Measurements from ENCODE around the gene C11orf54.
A peak's percentile ranks its signal among the peaks of the same experiment; 100 is the strongest.
"Not testable (repeated sequence)": the region's sequence is repeated elsewhere in the genome, so short reads cannot be mapped to it uniquely, and the experiment has no call there.

Gene C11orf54

GRCh38 chr11:93770160-93770559 is 28.7 kb downstream of the C11orf54 start:
- H3K36me3 ChIP-seq (ENCODE audit: control insufficient read depth, insufficient read depth, low read length): no peaks in the 10 kb centered on the region
- H3K4me1 ChIP-seq (ENCODE audit: control insufficient read depth, insufficient read depth, low read length): no peaks in the 10 kb centered on the region
- H3K9me3 ChIP-seq (ENCODE audit: control insufficient read depth, insufficient read depth, low read length): no peaks in the 10 kb centered on the region
- no peak overlapping the region for H3K9ac ChIP-seq (ENCODE audit: low read depth, low read length)
- H3K4me3 ChIP-seq (ENCODE audit: low read depth, low read length): no peak overlapping the region
- H3K27ac ChIP-seq (ENCODE audit: low read depth, low read length): no peak overlapping the region
- no peaks in the 10 kb centered on the region for H3K27me3 ChIP-seq (ENCODE audit: control insufficient read depth, insufficient read depth, low read length)

- no peaks in the 10 kb centered on the region for H3K27me3 ChIP-seq (ENCODE audit: control insufficient read depth, insufficient read depth, low read length)
- H3K4me1 ChIP-seq (ENCODE audit: control insufficient read depth, insufficient read depth, low read length): no peaks in the 10 kb centered on the region
- no peak overlapping the region for H3K27ac ChIP-seq (ENCODE audit: low read depth, low read length)
- no peak overlapping the region for H3K4me3 ChIP-seq (ENCODE audit: low read depth, low read length)
- no peak overlapping the region for H3K9ac ChIP-seq (ENCODE audit: low read depth, low read length)
- no peaks in the 10 kb centered on the region for H3K9me3 ChIP-seq (ENCODE audit: control insufficient read depth, insufficient read depth, low read length)
- no peaks in the 10 kb centered on the region for H3K36me3 ChIP-seq (ENCODE audit: control insufficient read depth, insufficient read depth, low read length)
Measured at GRCh38 chr11:93772123-93772522, 30.7 kb downstream of the C11orf54 start.

GRCh38 chr11:93773045-93773477 is 31.6 kb downstream of the C11orf54 start:
- H3K27ac ChIP-seq (ENCODE audit: low read depth, low read length): no peak overlapping the region
- H3K4me1 ChIP-seq (ENCODE audit: control insufficient read depth, insufficient read depth, low read length): no peaks in the 10 kb centered on the region
- H3K4me3 ChIP-seq (ENCODE audit: low read depth, low read length): no peak overlapping the region
- no peak overlapping the region for H3K9ac ChIP-seq (ENCODE audit: low read depth, low read length)
- no peaks in the 10 kb centered on the region for H3K9me3 ChIP-seq (ENCODE audit: control insufficient read depth, insufficient read depth, low read length)
- H3K27me3 ChIP-seq (ENCODE audit: control insufficient read depth, insufficient read depth, low read length): no peaks in the 10 kb centered on the region
- no peaks in the 10 kb centered on the region for H3K36me3 ChIP-seq (ENCODE audit: control insufficient read depth, insufficient read depth, low read length)

- Histone ChIP-seq H3K4me1 (ENCODE audit: control insufficient read depth, insufficient read depth, low read length) (no peaks in the 10 kb centered on the region), H3K27me3 (ENCODE audit: control insufficient read depth, insufficient read depth, low read length) (no peaks in the 10 kb centered on the region)
Measured at GRCh38 chr11:93773601-93774200, 32.2 kb downstream of the C11orf54 start.

DNA sequence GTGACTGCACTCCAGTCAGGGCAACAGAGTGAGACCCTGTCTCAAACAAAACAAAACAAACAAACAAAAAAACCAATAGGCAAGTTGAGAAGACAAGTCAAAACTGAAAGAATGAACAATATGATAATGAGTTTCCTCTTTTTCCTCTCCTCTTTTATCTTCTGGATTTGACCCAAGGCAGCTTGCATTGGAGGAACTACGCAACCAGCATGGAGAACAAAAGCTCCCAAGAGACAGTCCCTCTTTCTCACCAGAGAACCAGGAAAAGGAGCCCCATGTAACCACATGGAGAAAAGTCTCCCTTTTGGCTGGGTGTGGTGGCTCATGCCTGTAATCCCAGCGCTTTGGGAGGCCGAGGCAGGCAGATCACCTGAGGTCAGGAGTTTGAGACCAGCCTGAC is 33.1 kb downstream of the C11orf54 start:
- not testable (repeated sequence) for H3K9me3 ChIP-seq (ENCODE audit: control insufficient read depth, insufficient read depth, low read length); H3K36me3 ChIP-seq (ENCODE audit: control insufficient read depth, insufficient read depth, low read length); H3K9ac ChIP-seq (ENCODE audit: low read depth, low read length); H3K27me3 ChIP-seq (ENCODE audit: control insufficient read depth, insufficient read depth, low read length); H3K4me3 ChIP-seq (ENCODE audit: low read depth, low read length); H3K27ac ChIP-seq (ENCODE audit: low read depth, low read length); H3K4me1 ChIP-seq (ENCODE audit: control insufficient read depth, insufficient read depth, low read length)

More at GRCh38 chr11:93773601-93774200, 32.2 kb downstream of the C11orf54 start:
- no peak overlapping the region for H3K9ac ChIP-seq (ENCODE audit: low read depth, low read length)
- no peaks in the 10 kb centered on the region for H3K36me3 ChIP-seq (ENCODE audit: control insufficient read depth, insufficient read depth, low read length)
- H3K27ac ChIP-seq (ENCODE audit: low read depth, low read length): no peak overlapping the region
- H3K9me3 ChIP-seq (ENCODE audit: control insufficient read depth, insufficient read depth, low read length): no peaks in the 10 kb centered on the region
- H3K4me3 ChIP-seq (ENCODE audit: low read depth, low read length): no peak overlapping the region

DNA sequence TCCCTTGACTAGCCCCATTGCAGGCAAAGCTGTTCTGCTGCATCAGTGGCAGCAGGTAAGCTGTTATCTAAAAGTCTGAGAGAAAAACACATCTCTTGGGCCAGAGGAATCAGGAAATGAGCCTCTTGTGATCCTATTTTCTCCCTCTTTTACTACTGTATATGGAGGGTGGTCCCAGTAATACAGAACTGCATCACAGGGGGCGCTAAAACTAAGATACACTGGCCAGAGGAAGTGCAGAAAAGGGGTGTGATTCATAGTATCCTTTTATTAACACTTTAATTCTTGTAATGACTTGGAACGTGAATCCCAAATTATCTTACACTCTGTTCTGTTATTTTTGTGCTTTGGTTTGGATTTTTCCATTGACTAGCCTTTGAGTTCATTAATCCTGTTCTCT is 33.8 kb downstream of the C11orf54 start:
- Histone ChIP-seq H3K9me3 (ENCODE audit: control insufficient read depth, insufficient read depth, low read length) (no peaks in the 10 kb centered on the region), H3K4me1 (ENCODE audit: control insufficient read depth, insufficient read depth, low read length) (no peaks in the 10 kb centered on the region), H3K4me3 (ENCODE audit: low read depth, low read length) (no peak overlapping the region), H3K9ac (ENCODE audit: low read depth, low read length) (no peak overlapping the region), H3K27ac (ENCODE audit: low read depth, low read length) (no peak overlapping the region), H3K27me3 (ENCODE audit: control insufficient read depth, insufficient read depth, low read length) (no peaks in the 10 kb centered on the region), H3K36me3 (ENCODE audit: control insufficient read depth, insufficient read depth, low read length) (no peaks in the 10 kb centered on the region)

DNA sequence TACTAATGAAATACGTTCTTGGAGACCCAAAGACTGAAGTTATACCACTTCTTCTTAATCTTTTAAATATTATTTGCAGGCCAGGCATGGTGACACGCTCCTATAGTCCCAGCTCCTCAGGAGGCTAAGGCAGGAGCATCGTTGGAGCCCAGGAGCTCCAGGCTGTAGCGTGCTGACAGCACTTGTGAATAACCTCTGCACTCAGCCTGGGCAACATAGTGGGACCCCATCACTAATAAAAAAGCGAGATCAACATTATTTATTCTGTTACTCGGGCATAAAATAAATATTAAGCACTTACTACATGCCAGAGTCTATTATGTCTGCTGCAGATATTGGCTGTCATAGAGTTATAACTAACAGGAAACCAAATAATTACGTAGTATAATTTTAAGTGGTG is 41.9 kb downstream of the C11orf54 start:
- no peak overlapping the region; the same call in 1 of the 2 replicates for H3K9ac ChIP-seq (ENCODE audit: low read depth, low read length)

DNA sequence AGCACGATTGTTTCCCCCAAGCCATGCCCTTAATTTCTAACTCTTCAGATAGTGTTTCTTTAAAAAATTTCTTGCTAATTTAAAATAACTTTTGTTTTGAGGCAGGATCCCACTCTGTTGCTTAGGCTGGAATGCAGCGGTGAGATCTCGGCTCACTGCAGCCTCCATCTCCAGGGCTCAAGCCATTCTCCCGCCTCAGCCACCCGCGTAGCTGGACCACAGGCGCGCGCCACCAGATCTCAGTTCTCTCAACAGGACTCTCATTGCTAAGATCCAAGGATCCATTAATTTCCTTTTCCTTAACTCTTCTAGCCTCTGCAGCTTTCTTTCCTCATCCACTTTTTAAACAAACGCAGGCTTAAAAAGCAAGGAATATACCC is 42.3 kb downstream of the C11orf54 start:
- Histone ChIP-seq H3K9ac (ENCODE audit: low read depth, low read length) (peak overlapping the region; percentile 98), H3K27ac (ENCODE audit: low read depth, low read length) (peak overlapping the region; percentile 99), H3K4me1 (ENCODE audit: control insufficient read depth, insufficient read depth, low read length) (peaks cover 9% of the 10 kb centered on the region; the same call in 1 of the 2 replicates), H3K27me3 (ENCODE audit: control insufficient read depth, insufficient read depth, low read length) (no peaks in the 10 kb centered on the region), H3K36me3 (ENCODE audit: control insufficient read depth, insufficient read depth, low read length) (peaks cover 27% of the 10 kb centered on the region), H3K4me3 (ENCODE audit: low read depth, low read length) (peak overlapping the region; percentile 97), H3K9me3 (ENCODE audit: control insufficient read depth, insufficient read depth, low read length) (no peaks in the 10 kb centered on the region)

More for the DNA sequence above, 41.9 kb downstream of the C11orf54 start:
- H3K36me3 ChIP-seq (ENCODE audit: control insufficient read depth, insufficient read depth, low read length): peaks cover 24% of the 10 kb centered on the region
- no peak overlapping the region for H3K27ac ChIP-seq (ENCODE audit: low read depth, low read length)
- H3K9me3 ChIP-seq (ENCODE audit: control insufficient read depth, insufficient read depth, low read length): no peaks in the 10 kb centered on the region
- no peaks in the 10 kb centered on the region for H3K27me3 ChIP-seq (ENCODE audit: control insufficient read depth, insufficient read depth, low read length)
- peak overlapping the region; percentile 97 for H3K4me3 ChIP-seq (ENCODE audit: low read depth, low read length)
- H3K4me1 ChIP-seq (ENCODE audit: control insufficient read depth, insufficient read depth, low read length): peaks cover 9% of the 10 kb centered on the region; the same call in 1 of the 2 replicates

DNA sequence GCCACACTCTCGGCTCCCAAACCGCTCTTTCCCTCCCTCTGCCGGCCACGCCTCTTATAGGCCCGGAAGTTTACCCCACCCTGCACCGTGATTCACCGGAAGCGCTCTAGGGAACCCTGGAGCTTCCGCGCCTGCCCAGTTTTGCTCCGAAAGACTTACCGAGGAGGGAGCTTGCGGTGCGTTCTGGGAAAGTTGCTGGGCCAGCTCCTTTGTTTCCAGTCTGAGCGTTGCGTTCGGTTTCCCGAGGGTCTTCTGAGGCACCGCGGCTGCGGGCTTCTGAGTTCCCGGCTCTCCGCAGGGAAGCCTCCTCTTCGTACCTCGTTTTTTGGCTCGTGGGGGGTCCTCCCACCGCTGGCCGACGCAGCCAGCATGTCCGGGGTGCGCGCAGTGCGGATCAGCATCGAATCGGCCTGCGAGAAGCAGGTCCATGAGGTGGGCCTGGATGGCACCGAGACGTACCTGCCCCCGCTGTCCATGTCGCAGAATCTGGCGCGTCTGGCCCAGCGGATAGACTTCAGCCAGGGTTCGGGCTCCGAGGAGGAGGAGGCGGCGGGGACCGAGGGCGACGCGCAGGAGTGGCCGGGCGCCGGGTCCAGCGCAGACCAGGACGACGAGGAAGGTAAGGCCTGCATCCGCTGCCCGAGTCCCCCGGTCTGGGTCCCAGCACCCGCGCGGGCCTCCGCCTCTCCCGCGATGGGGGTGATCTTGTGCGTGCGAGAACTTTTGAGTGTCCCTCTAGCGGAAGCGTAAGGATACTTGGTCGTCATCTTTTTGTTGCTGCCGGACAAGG is 42.9 kb downstream of the C11orf54 start, which contains the start of gene MED17:
MED17 (plus strand) TSS at position 138 of the 790 bp plus-strand sequence; CDS start at position 370, 232 bp downstream.
- H3K27me3 ChIP-seq (ENCODE audit: control insufficient read depth, insufficient read depth, low read length): no peaks in the 10 kb centered on the region
- H3K9ac ChIP-seq (ENCODE audit: low read depth, low read length): peak within 1 kb of the TSS; percentile 98
- H3K27ac ChIP-seq (ENCODE audit: low read depth, low read length): peak within 1 kb of the TSS; percentile 99
- peak within 1 kb of the TSS; percentile 97 for H3K4me3 ChIP-seq (ENCODE audit: low read depth, low read length)
- no peaks in the 10 kb centered on the region for H3K9me3 ChIP-seq (ENCODE audit: control insufficient read depth, insufficient read depth, low read length)
- peaks cover 9% of the 10 kb centered on the region; the same call in 1 of the 2 replicates for H3K4me1 ChIP-seq (ENCODE audit: control insufficient read depth, insufficient read depth, low read length)
- H3K36me3 ChIP-seq (ENCODE audit: control insufficient read depth, insufficient read depth, low read length): peaks cover 33% of the 10 kb centered on the region

GRCh38 chr11:93784935-93785360 is 43.5 kb downstream of the C11orf54 start:
- peaks cover 39% of the 10 kb centered on the region for H3K36me3 ChIP-seq (ENCODE audit: control insufficient read depth, insufficient read depth, low read length)
- peaks cover 9% of the 10 kb centered on the region; the same call in 1 of the 2 replicates for H3K4me1 ChIP-seq (ENCODE audit: control insufficient read depth, insufficient read depth, low read length)
- no peaks in the 10 kb centered on the region for H3K27me3 ChIP-seq (ENCODE audit: control insufficient read depth, insufficient read depth, low read length)
- H3K4me3 ChIP-seq (ENCODE audit: low read depth, low read length): peak overlapping the region; percentile 97
- peak overlapping the region; percentile 99 for H3K27ac ChIP-seq (ENCODE audit: low read depth, low read length)
- peak overlapping the region; percentile 98 for H3K9ac ChIP-seq (ENCODE audit: low read depth, low read length)
- no peaks in the 10 kb centered on the region for H3K9me3 ChIP-seq (ENCODE audit: control insufficient read depth, insufficient read depth, low read length)

- Histone ChIP-seq H3K9me3 (ENCODE audit: control insufficient read depth, insufficient read depth, low read length) (no peaks in the 10 kb centered on the region), H3K27me3 (ENCODE audit: control insufficient read depth, insufficient read depth, low read length) (no peaks in the 10 kb centered on the region), H3K36me3 (ENCODE audit: control insufficient read depth, insufficient read depth, low read length) (peaks cover 96% of the 10 kb centered on the region), H3K9ac (ENCODE audit: low read depth, low read length) (no peak overlapping the region), H3K27ac (ENCODE audit: low read depth, low read length) (no peak overlapping the region), H3K4me3 (ENCODE audit: low read depth, low read length) (no peak overlapping the region), H3K4me1 (ENCODE audit: control insufficient read depth, insufficient read depth, low read length) (peaks cover 4% of the 10 kb centered on the region; the same call in 1 of the 2 replicates)
Measured at GRCh38 chr11:93791493-93791892, 50.0 kb downstream of the C11orf54 start.
